ENCODE measurements around the gene CBX4.

The CBX4 gene

GRCh38 chr17:79810130-79811010, 28.9 kb downstream of the CBX4 start:
- peak; percentile 86 for DNase-seq

GRCh38 chr17:79809530-79810129, 29.6 kb downstream of the CBX4 start:
- no peak for DNase-seq

DNA sequence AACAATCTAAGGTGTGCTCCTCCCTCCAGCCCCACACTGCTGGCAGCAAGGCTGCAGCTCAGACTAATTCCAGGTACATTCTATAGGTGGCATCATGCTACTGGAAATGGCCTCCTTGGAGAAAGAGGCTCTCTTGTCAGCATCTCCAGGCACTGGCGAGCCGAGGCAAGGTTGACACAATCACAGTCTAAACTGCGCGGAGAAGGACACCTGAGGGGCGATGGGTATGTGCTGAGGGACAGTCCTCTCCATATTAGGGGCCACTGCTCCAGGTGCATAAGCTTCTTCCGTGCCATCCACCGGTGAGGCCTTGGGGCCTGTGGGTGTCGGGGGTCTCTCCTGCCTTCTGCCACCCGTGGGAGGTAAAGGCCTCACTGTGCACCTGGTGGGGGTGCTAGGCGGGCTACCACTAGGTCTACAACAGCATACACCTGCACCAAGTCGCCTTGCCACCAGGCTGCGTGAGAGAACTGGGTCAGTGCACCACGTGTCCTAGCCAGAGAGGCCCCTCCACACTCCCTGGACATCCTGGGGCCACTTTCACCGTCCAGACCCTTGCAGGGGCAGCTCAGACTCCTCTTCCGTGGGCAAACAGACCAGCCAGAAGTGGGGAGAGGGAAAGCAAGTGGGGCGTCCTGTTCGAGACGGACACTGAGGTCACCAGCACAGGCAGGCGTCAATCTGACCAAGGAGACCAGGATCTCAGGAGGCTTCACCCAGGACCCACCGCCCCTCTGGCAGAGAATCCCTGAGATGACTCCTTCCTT, 30.3 kb downstream of the CBX4 start:
- DNase-seq = no peak

- no peak for DNase-seq
These were observed 32.1 kb downstream of the CBX4 start for GRCh38 chr17:79806863-79807720.

DNA sequence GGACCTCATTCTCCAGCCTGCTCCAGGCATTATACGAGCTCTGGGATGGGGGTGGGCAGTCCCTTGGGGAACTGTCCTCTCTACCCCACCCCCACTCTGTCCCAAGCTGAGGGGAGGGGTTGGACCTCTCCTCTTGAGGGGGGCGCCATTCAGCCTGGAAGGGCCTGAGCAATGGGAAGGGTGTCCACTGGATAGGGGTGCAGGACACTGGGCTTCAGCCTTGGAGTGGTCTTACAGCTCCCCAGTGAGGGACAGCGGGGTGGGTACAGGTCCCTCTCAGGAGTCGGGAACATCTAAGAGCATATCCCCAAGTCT, 32.8 kb downstream of the CBX4 start:
- no peak for DNase-seq

DNA sequence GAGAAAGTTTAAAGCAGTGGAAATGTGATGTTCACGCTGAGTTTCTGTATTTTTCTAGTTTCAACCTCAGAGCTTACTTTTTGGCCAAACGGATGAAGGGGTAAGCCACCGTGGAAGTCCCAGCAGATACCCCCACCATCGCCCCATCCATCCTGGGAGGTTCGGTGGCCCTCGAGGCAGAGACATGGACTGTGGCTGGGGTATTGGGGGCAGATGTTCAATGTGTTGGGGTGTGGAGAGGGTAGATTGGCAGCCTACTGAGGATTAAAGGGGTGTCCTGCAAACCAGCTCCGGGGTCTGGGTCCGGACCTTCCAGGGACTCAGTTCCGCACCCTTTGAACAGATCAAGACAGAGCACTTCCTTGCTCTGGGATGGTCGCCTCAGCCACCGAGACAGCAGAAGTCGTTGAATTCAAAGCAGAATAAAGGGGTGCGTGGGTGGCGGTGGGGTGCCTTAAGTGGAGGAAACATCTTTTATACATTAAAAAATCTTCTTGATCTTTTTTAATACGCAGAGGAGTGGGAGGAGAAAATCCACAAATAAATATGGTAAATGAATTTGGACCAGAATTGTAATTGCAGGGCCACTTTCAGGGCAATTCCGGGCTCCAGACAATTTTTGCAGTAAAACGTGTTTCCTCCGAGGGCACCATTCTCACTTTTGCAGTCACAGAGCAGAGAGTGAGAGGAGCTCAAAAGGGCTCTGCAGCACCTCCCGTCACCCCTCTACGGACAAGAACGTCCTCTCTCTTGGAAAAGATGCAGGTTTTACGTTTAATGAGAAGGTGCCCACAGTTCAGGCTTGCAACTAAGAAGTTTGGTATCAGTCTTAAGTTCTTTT, 34.2 kb downstream of the CBX4 start:
- DNase-seq = no peak

DNA sequence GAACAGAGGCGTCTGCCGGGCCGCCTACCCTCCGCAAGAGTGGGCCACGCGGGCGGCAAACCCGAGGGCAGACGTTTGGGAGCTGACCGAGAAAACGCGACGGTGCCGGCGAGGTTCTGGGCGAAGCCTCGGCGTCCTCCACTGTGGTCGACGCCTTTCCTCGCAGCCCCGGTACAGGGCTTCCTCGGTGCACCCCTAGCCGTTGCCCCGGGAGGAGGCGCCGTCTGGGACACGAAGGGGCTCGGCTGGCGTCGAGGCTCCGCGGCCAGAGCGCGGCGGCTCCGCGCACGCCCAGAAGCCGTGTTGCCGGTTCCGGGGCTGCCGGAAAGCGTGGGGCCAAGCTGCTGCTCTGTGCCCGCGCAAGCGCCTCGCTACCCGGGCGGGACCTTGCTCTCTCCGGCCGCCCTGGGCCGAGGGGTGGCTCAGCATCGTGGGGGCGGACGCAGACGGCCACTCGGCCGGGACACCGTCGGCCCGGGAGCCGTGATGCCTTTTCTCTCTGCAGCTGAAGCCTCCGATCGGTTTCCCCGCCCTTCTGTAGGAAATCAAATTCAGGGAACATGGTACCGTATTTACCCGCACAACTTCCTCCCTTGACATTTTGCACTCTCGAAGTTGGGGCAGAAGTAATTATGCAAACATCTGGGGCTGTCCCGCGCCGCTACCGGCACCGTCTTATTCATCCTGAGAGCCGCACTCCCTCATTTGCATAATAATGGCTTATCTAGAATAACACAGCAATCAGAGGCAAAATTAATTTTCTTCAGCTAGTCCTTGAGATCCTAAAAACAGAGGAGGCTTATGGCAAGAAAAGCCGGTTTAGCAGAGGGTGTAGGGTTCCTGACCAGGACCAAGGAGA, 35.0 kb downstream of the CBX4 start:
- DNase-seq = peak; percentile 86

- no peak for DNase-seq
These were observed 35.7 kb downstream of the CBX4 start for GRCh38 chr17:79803421-79803996.

- no peak for DNase-seq
These were observed 36.4 kb downstream of the CBX4 start for GRCh38 chr17:79802736-79803420.

- no peak for DNase-seq
These were observed 37.1 kb downstream of the CBX4 start for GRCh38 chr17:79802039-79802735.

DNA sequence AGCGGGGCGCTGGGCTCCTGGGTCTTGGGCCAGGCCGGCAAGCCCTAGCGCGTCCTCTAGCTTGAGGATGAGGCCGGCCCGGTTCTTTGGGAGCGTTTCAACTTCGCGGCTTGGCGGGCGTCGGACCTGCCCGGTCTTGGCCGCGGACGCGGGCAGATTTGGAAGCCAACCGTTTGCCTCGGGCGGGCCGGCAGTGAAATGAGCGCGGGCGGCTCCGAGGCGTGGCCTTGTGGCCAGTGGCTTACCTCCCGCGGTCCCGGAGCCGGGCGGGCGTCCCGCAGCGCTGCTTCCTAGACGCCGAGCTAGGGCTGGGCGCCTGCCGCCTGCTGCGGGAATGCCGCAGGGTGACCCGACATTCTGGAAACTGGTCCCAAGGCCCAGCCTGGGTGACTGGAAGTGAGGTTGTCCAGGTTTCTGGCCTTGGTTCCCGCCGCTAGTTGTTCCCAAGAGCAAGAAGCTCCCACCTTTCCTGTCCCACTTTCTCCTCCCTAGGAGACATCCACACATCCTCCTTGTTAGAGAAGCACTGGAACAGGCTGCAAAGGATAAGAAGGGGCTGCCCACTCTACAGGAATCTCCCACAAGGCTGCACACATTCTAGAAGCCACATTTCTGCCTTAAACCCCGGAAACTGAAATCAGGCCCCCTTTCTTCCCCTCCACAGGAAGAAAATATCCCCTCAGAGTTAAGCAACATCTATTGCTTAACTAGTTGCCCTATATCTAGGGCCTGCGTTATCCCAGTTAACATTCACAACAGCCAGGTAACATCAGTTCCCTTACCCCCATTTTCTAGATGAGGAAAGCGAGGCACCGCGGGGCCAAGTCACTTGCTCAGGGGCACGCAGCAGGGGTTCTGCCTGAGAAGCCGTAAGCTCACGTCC, 37.8 kb downstream of the CBX4 start:
- no peak for DNase-seq

- peak; percentile 69 for DNase-seq
These were observed 38.7 kb downstream of the CBX4 start for GRCh38 chr17:79800325-79801155.

DNA sequence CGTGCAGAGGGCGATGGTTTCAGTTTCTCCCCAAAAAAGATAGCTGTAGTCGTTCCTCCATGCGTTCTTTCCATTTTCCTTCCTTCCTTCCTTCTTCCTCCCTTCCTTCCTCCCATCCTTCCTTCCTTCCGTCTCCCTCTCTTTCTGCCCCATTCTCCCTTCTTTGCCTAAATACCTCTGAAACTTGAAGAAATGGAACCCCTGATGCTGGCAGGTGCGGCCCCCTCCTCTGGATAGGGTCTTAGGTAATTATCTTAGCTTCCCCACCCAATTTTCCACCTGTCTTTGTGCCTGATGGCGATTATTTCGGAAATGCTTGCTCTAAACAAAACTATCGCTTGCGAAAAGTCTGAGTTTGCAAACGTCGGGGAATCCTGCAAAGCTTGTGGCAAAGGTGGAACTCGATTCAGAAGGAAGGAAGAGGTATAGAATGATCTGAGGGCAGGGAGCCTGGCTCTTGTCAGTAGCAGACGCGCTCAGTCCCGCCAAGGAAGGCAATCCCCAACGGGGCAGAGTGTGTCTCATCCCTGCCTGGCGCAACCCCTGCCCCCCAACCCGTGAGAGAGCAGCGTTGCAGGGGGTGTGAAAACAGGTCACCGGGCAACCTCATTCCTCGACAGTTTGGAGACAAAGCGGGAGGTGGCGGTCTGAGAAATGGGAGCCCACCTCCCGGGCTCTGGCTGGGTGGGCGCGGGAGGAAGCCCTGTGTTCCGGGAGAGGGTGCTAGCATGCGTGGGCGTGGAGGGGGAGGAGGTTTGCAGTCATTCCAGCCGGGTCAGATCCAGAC, 39.5 kb downstream of the CBX4 start:
- no peak for DNase-seq

- DNase-seq = no peak
These were observed 40.1 kb downstream of the CBX4 start for GRCh38 chr17:79799174-79799537.

DNA sequence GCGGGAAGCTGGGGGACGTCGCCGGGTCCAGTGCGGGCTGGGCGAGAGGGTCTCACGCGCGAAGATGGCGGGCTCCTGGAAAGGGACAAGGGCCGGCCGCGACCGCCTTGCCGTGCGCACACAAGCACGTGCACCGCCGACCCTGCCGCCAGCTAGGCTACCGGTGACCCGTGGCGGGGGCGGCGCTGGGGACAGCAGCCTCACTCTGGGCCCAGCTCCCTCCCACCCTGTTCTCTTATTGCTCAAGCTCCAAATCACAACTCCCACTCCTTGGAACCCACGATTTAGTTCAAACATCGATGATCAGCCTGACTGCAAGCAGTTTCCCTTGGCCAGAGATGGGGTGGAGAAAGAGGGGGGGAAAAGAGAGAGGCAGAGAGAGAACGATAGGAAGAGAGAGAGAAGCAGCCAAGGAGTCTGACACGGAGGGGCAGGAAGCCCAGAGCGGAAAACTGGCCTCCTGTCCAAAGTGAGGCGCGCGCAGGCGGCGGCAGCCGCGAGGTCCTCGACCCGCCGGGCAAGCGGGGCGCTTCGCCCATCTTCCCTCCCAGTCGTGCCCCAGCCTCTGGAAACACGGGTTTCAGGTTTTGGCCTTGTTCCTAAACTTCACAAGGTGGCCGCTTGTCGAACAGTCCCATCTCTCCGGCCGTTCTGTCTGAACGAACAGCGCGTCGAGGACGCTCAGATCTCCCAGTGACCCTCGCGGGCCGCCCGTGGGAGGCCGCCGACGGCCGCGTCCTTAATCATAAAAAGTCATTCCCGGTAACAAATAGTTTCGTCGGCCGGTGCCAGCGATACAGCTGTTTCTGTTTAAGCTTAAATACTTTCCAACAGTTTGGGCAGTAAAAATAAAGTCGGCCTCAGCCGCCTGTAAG, 40.7 kb downstream of the CBX4 start:
- DNase-seq = no peak

All from stimulated activated CD4-positive, alpha-beta T cell treated with anti-CD3 and anti-CD28 coated beads, Interleukin-15, amount 100 ng/mL, for 24 hours (primary cell).